Astrocyte (in vitro differentiated cells and primary cell): ENCODE data around the gene SKA1.

Experiments used
- CTCF ChIP-seq: IDR thresholded peaks from 2 replicates; pipeline ENCODE4 v1.5.1; 2011; ENCODE audit warnings: low read depth, mild to moderate bottlenecking, inconsistent platforms, low read length, moderate library complexity; ENCODE audit not compliant: insufficient read depth
- EZH2 ChIP-seq: IDR thresholded peaks from 2 replicates; pipeline ENCODE4 v1.6.1; 2012; ENCODE audit warnings: mild to moderate bottlenecking, low read length, inconsistent platforms; ENCODE audit not compliant: insufficient read depth

- TF ChIP-seq CTCF (no peak), EZH2 (no peak)
These were observed 36.7 kb upstream of the SKA1 start for GRCh38 chr18:50338122-50338521.
